ENCODE data around the gene CCDC190. TPM values are rescaled to one million over a fixed set of nuclear protein-coding genes. Genes with fewer than 3 reads are reported as not detected.
"Not testable (repeated sequence)": the region's sequence is repeated elsewhere in the genome, so short reads cannot be mapped to it uniquely, and the experiment has no call there.

The CCDC190 gene, protein sequence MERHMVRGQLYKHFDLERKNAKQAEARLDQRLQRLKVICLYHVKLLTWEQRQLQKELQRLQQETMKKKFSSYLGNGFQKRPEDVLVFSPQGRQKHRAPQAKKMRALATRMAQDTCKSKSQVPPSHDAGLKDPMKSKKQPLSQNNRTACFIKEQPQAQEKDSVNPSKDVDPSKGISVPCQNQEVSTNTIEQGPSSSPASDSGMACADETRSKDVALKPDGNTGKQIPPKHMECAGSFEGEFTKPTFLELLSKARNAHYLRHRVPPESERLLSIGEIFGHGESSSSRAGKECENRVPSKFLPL
- not detected in 2 replicates for total RNA-seq (2014; rRNA removed; shearing (Covaris generic))

GRCh38 chr1:162861101-162861500 is at the start of gene CCDC190:
CCDC190 (minus strand) TSS chr1:162861175; CDS start chr1:162859646, 1,529 bp downstream.
- no peak for DNase-seq (ENCODE audit: low spot score)

- DNase-seq (ENCODE audit: low spot score), result no peak
Observed at GRCh38 chr1:162910161-162910560, 49.2 kb upstream of the CCDC190 start.

DNA sequence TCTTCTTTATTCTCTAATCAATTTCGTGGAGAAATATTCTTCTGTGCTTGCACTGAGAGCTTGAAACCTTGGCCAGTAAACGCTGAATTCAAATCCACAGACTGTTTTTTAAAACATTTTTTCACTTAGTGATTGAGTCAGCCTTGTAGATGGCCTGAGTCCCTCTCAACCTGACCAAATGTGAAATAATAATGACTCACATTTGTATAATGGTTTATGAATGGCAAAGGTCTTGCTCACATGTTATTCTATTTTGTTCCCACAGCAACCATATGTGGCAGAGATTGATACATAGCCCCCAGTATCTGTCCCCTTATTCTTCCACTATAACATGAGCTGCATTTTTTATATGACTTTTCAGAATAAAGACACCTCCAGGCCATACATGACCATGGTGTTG is 47.8 kb upstream of the CCDC190 start:
- no peak for DNase-seq (ENCODE audit: low spot score)

- DNase-seq (ENCODE audit: low spot score), result no peak
Observed at GRCh38 chr1:162908236-162908635, 47.3 kb upstream of the CCDC190 start.

GRCh38 chr1:162906485-162906884 is 45.5 kb upstream of the CCDC190 start:
- DNase-seq (ENCODE audit: low spot score), result no peak

GRCh38 chr1:162905174-162906158 is 44.5 kb upstream of the CCDC190 start:
- DNase-seq (ENCODE audit: low spot score), result no peak

DNA sequence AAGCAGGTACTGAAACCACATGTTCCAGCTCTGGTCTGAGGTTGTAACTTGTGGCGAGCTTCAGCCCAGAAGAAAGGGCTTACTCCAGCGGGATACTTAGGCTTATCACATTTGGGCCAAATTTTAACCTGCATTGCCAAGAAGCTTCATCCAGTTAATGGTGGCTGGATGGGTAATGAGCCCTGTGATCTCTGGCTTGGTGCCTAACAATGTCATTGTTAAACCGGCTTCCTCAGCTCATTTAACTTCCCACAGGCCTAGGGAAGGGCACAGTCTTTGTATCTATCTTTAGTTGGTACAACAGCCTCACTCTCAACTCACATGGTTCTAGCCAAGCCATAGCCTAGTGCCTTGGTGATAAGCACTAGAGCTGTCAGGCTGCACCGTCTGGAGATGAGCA is 43.6 kb upstream of the CCDC190 start:
- DNase-seq (ENCODE audit: low spot score), result no peak

GRCh38 chr1:162904023-162904422 is 43.0 kb upstream of the CCDC190 start:
- no peak for DNase-seq (ENCODE audit: low spot score)

- no peak for DNase-seq (ENCODE audit: low spot score)
Observed at GRCh38 chr1:162903246-162903645, 42.3 kb upstream of the CCDC190 start.

GRCh38 chr1:162902416-162902815 is 41.4 kb upstream of the CCDC190 start:
- DNase-seq (ENCODE audit: low spot score), result no peak

DNA sequence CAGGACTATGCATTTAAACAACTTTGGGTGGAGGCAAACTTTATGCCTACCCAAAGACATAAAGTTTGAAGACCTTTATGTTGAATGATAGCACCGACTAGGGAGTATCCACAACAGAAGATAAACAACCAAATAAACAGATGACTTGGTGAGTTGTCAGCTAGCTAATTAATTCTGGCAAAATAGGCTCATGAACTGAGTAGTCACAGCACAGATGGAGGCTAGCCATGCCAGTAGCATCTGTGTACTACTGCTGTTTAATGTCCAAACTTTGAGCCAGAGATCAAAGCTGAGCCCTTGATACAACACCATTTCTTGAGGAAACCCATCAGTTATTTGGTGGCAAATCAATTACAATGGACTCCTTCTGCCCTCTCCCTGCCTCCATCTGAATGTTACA is 40.3 kb upstream of the CCDC190 start:
- DNase-seq (ENCODE audit: low spot score), result no peak

- DNase-seq (ENCODE audit: low spot score), result peak; percentile 37
Observed at GRCh38 chr1:162899422-162900146, 38.6 kb upstream of the CCDC190 start.

DNA sequence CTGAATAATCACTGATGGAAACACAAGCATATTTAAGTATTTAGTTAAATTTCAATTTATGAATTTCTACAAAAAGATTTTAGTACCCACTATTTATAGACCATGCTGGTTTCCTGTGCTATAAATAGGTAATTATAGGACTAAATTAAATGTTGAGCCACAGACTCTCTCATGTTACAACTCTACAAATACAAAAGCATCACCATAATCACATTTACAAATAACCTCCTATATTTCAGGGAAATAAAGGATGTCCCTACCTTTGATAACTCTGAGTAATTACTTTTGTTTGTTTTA is 32.6 kb upstream of the CCDC190 start:
- DNase-seq (ENCODE audit: low spot score), result no peak

GRCh38 chr1:162892906-162893611 is 32.1 kb upstream of the CCDC190 start:
- DNase-seq (ENCODE audit: low spot score), result no peak

DNA sequence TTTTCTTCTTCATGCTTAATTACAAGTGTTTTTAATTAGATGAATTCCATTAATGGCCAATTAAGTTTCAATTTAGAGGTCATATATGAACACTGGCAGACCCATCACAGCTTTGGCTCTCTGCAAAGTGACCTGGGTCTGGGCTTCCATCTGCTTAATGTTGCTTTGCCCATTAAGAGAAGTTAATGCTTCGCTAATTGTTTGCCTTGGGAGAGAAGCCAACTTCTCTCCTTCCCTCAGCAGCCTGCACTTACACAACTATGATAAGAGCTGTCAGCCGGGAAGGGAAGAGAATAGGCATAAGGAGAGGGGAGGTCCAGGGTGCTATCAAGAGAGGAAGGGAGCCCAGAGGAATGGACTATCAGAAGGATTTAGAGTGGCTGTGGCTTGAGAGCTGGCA is 29.0 kb upstream of the CCDC190 start:
- no peak for DNase-seq (ENCODE audit: low spot score)

GRCh38 chr1:162886705-162887104 is 25.7 kb upstream of the CCDC190 start:
- no peak for DNase-seq (ENCODE audit: low spot score)

DNA sequence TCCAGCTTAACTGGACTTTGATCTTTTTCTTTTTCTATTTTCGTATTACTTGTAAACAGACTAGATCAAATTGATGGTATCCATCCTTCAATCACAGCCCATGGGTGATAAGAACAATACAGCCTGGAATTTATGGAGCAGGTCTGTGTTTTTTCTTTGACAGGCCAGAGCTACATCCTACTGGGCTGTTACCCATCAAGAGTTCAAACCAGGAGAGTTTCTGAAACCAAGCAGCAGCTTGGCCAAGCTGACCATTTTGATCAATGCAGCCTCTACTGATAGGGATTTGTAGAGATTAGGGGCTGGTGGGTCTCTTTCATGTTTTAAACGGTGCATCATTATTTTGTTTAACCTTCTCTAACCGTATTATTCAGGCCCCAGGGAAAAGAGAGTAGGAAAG is 24.3 kb upstream of the CCDC190 start:
- no peak for DNase-seq (ENCODE audit: low spot score)

- no peak for DNase-seq (ENCODE audit: low spot score)
Observed at GRCh38 chr1:162884831-162885230, 23.9 kb upstream of the CCDC190 start.

DNA sequence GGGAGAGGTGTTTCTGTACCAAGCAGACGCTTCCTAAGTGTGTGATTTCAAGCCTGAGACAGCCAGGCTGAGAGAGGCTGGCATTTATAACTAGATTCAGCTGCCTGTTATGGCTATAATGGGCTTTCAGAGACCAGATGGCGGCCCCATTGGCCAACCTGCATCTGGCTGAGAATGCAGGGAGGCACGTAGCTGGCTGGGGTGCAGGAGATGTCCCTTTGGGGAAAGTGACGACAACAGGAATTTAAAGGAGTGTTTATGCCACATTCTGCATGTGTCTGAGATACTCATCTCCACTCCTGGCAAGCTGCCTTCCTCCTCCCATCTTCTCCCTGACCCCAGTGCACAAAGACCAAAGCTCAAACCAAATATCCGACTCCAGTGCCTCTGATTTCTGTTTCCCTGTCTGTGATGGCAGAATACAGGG is 21.3 kb upstream of the CCDC190 start:
- no peak for DNase-seq (ENCODE audit: low spot score)

DNA sequence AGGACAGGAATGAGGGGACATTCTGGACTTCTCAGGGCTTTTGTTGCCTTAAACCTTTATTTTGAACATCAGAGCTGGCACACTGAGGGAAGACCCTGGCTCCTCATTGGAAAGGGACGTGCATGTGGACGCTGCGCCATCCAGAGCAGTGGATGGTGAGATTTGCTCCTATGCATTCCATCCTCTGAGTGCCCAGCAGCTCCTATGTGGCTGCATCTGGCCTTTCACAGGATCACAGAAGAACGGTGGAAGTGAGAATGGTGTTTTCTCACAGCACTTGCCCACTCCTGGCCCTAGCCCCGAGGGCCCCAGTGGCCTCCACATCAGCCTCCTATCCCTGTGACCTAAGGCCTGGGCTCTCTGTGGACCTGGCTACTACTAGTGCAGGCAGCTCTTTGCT is 20.6 kb upstream of the CCDC190 start:
- no peak for DNase-seq (ENCODE audit: low spot score)

GRCh38 chr1:162880617-162881016 is 19.6 kb upstream of the CCDC190 start:
- DNase-seq (ENCODE audit: low spot score), result not testable (repeated sequence)

Data from H4 (cell line).